ENCODE data around the gene ABL2.

DNA sequence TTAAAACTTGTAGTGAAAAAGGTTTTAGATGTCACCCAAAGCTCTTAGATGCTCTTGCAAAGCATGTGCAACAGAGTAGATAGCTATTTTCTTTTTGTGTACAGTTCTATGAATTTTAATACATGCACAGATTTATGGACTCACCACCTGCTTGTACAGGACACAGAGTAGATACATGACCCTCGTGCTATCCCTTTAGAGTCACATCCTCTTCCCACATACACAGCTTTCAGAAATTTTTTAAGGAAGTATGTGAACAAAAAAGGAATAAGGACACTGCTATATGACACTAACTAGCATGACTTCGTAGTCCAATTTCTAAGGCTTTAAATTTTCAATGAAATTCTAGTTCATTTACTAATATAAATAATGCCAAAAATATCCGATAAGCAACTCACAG is 60.9 kb downstream of the ABL2 start:
- TF ChIP-seq, protein P1, sequence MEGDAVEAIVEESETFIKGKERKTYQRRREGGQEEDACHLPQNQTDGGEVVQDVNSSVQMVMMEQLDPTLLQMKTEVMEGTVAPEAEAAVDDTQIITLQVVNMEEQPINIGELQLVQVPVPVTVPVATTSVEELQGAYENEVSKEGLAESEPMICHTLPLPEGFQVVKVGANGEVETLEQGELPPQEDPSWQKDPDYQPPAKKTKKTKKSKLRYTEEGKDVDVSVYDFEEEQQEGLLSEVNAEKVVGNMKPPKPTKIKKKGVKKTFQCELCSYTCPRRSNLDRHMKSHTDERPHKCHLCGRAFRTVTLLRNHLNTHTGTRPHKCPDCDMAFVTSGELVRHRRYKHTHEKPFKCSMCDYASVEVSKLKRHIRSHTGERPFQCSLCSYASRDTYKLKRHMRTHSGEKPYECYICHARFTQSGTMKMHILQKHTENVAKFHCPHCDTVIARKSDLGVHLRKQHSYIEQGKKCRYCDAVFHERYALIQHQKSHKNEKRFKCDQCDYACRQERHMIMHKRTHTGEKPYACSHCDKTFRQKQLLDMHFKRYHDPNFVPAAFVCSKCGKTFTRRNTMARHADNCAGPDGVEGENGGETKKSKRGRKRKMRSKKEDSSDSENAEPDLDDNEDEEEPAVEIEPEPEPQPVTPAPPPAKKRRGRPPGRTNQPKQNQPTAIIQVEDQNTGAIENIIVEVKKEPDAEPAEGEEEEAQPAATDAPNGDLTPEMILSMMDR (IDR thresholded peaks at IDR 0.05 in 4 of 5, conservative IDR thresholded peaks at IDR 0.05 in 1 of 5), result no peak
- no peak for TF ChIP-seq POLR2A (IDR thresholded peaks at IDR 0.05)
